ENCODE results near the gene MICAL3.

Gene MICAL3

GRCh38 chr22:17743661-17744411, 280.5 kb downstream of the MICAL3 start:
- DNase-seq: no peak

GRCh38 chr22:17742527-17742902, 281.8 kb downstream of the MICAL3 start:
- peak in 1 of 2 donors; percentile 20 for DNase-seq

- DNase-seq: no peak
Observed at GRCh38 chr22:17741866-17742526, 282.4 kb downstream of the MICAL3 start.

GRCh38 chr22:17739196-17739975, 285.0 kb downstream of the MICAL3 start:
- DNase-seq: no peak

GRCh38 chr22:17738386-17739128, 285.8 kb downstream of the MICAL3 start:
- no peak for DNase-seq
